Activated CD8-positive, alpha-beta memory T cell treated with anti-CD3 and anti-CD28 coated beads, Interleukin-2, amount 50 U/mL, for 24 hours (primary cell): ENCODE measurements around the gene UBXN2A.

Source experiments
- DNase-seq: peaks from one replicate; pipeline ENCODE4 v3.0.0-alpha.2; 2020; ENCODE audit errors: extremely low read depth

Gene UBXN2A, protein sequence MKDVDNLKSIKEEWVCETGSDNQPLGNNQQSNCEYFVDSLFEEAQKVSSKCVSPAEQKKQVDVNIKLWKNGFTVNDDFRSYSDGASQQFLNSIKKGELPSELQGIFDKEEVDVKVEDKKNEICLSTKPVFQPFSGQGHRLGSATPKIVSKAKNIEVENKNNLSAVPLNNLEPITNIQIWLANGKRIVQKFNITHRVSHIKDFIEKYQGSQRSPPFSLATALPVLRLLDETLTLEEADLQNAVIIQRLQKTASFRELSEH

DNA sequence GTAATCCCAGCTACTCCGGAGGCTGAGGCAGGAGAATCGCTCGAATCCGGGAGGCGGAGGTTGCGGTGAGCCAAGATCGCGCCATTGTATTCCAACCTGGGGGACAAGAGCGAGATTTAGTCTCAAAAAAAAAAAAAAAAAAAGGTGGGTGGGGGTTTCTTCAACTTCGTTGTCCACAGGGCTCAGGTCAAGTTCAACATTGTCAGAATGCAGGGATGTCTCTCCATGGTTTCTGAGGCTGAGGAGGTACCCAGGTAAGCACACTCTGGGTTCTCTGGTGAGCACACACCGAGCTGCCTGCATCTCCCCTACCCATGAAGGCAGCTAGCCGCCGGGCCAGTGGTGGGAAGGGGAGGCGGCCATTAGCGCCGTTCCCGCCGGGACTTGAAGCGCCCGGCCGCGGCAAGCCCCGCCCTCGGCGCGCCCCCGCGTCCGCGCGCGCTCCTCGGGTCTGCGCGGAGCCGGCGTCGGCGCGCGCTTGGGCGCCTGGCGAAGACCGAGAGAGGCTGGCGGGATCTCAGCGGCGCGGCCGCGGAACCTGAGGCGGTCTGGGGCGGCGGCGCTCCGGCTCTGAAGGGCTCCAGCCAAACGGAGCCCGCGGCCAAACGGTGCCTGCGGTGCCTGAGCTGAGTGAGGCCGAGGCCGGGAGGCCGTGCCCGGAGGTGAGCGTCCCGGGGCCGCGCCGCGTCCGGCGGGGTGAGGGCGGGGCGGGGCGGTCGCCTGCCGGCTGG, at the start of gene UBXN2A:
Gene UBXN2A, plus strand, starts transcription at position 477 of the 731 bp plus-strand sequence. CDS start 17,852 bp downstream, outside the sequence.
- DNase-seq: no peak

DNA sequence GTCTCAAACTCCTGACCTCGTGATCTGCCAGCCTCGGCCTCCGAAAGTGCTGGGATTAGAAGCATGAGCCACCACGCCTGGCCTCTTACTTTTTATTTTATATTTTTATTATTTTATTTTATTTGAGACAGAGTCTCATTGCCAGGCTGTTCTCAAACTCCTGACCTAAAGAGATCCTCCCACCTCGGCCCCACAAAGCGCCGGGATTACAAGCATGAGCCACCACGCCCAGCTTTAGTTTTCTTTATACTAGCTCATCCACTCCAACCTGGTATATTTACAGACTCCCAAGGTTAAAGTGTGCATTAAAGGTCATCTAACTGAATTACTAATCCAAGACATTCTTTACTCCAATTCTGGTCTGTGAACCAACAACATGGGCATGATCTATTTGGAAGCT, 40.1 kb upstream of the UBXN2A start:
- DNase-seq: no peak

DNA sequence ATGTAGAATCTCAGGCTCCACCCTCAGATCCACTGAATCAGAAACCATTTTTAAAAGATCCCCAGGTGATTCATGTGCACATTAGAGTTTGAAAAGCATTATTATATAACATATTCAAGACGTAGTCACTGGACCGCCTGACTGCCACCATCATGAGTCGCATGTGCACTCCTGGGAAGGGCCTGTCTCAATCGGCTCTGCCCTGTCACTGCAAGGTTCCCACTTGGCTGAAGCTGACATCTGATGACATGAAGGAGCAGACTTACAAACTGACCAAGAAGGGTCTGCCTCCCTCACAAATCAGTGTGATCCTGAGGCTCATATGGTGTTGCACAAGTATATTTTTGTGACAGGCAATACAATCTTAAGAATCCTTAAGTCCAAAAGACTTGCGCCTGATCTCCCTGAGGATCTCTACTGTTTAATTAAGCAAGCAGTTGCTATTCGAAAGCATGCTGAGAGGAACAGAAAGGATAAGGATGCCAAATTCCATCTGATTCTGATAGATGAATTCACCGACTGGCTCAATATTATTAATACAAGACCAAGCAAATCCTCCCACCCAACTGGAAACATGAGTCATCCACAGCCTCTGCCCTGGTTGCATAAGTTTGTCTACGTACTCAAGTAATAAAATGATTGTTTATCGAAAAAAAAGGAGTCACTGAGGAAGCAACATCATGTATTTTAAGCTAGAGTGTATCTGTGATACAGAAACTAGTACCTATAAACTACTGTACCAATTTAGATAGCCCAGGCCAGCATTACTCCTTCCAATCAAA, 39.5 kb upstream of the UBXN2A start:
- DNase-seq: no peak

DNA sequence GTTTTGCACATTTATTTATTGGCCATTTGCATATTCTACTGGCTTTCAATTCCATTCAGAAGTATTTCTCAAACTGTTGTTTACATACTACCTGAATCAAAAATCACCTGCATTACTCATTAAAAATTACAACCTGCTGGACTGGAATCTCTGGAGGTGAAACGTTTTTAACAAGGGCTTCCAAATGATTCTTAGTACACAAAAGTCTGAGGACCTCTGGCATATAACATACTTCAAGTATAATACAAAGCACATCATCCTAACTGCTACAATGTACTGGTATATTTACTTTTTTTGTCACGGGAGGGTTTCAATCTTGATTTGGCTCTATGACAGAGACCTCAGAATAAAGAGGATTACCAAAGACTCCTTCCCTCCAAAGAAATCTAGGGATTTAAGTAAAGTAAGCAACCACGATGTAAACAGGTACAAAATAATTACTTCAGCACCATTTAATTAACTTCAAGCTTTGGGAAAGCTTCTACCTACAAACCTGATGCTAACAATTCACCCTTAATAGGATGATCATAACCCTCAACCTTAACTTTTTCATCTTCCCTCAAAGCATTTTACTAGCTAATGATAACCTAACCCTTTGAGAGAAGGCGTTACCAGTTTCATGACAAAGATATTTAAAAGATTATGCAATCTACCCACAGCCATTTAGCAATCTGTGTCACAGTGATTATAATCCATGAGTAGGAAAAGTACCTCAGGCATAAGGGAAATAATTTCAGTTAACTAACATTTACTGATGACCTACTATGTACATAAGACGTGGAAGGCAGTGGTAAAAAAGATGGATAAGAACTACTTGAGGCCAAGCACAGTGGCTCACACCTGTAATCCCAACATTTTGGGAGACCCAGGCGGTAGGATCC, 38.1 kb upstream of the UBXN2A start:
- DNase-seq: no peak

DNA sequence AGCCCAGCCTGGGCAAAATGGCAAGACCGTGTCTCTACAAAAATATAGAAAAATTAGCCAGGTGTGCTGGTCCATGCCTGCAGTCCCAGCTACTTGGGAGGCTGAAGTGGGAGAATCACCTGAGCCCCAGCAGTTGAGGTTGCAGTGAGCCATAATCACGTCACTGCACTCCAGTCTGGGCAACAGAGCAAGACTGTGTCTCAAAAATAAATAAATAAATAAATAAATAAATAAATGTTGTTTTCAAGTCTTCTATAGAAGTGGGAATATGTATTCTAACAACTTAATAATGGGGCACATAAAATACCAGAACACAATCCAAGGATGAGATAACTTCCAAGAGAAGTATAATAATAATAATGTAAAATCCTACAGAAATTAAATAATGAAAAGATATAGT, 37.2 kb upstream of the UBXN2A start:
- DNase-seq: no peak

DNA sequence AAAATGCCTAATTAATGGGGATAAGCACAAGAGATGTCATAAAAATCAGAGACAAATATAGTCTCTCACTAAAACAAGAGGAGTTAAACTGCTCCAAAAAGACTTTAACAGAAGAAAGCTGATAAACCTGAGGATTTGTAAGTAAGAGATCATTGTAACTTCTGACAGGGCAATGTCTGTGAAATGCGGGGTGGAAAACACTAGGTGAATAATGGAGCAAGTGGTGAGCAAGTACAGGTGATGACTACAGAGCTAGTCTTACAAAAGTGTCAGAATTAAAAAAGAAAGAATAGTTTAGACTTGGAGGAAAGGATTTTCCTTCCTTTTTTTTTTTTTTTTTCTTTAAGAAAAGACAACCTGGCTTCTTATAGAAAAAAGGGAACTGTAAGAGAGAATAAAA, 36.0 kb upstream of the UBXN2A start:
- DNase-seq: no peak

DNA sequence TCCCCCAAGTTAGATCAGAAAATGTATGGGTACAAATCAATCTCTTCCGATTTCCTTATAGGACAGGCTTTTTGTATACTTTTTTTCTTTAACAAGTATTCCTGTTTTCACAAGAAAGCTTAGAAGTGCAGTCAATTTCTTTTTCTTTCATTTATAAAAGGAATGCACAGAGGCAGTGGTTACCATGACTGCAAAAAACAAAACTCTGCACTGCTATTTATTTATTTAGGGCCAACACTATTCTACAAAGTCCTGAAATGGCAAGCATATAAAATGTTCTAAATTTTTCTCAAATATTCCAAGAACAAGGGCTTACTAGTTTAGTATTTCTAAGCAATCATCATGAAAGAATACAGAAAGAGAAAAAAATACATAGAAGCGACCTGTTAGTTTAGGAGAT, 35.6 kb upstream of the UBXN2A start:
- DNase-seq: no peak

DNA sequence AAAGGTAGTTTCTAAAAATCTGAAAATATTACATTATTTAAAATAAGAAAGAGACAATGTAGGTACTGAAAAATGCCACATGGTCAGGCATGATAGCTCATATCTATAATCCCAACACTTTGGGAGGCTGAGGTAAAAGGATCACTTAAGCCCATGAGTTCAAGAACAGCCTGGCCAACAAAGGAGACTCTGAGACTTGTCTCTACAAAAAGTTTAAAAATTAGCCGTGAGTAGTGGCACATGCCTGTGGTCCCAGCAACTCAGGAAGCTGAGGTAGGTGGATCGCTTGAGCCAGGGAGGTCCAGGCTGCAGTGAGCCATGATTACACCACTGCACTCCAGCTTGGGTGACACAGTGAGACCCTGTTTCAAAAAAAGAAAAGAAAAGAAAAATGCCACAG, 35.1 kb upstream of the UBXN2A start:
- no peak for DNase-seq

DNA sequence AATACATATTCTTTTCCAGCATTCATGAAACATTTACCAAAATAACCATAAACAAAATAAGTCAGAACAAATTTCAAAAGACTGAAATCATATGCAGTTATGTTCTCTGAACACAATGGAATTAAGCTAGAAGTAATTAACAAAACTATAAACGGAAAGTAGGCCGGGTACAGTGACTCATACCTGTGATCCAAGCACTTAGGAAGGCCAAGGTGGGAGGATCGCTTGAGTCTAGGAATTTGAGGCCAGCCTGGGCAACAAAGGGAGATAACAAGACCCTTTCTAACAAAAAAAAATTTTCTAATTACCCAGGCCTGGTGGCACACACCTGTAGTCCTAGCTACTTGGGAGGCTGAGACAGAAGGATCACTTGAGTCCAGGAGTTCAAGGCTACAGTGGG, 28.2 kb upstream of the UBXN2A start:
- no peak for DNase-seq

DNA sequence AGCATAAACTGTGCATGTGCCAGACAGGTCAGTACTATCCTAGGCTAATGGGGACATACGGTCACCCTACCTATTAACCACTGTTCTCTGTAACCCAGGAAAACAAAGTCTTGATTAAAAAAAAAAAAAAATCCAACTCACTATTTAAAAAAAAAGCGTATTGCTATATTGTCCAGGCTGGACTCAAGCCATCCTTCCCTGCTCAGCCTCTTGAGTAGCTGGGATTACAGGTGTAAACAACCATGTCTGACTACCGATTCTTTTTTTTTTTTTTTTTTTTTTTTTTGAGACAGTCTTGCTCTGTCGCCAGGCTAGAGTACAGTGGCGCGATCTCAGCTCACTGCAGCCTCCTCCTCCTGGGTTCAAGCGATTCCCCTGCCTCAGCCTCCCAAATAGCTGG, 24.9 kb upstream of the UBXN2A start:
- no peak for DNase-seq

DNA sequence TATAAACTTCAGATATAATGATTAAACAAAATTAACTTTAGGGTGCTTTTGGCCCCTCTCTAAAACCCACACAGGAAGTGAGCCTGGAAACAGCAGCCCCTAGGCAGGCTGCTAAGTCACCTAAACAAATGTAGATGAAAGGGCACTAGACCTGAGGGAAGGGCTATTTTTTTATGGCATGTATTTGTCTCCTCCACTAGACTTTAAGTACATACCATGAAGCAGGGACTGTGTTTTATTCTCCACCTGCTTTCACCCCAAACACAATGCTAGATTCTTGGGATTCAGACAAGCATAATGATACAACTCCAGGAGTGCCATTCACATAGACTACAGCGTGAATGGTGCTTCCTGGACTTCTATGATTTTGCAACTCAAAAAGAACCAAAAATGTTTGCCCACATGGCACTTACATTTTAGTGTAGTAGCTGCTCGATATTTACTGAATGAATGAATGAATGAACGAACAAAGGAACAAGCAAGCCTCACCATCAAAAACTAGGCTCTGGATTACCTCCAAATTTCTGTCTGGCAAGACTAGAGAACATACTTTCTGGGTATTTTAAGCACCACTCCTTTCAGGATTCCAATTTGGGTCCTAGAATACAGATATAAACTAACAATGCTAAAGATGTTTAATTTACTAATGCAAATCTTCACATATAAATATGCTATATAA, 23.4 kb upstream of the UBXN2A start:
- no peak for DNase-seq

DNA sequence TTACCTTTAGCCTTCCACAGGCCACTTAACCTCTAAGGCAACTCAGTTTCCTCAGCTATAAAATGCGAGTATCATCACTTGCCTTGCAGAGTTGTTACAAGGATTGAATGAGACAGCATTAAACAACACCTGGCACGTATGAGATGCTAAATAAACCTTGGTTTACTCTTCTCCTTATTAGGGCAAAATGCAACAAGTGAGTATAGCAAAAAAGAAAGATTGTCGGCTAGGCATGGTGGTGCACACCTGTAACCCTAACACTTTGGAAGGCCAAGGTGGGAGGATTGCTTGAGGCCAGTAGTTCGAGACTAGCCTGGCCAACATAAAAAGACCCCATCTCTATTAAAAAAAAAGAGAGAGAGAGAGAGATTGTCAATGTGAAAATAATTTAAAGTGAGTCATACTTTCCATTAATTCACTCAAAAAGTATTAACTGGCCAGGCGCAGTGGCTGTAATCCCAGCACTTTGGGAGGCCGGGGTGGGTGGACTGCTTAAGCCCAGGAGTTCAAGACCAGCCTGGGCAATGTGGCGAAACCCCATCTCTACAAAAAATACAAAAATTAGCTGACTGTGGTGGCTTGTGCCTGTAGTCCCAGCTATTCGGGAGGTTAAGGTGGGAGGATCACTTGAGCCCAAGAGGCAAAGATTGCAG, 21.3 kb upstream of the UBXN2A start:
- no peak for DNase-seq

DNA sequence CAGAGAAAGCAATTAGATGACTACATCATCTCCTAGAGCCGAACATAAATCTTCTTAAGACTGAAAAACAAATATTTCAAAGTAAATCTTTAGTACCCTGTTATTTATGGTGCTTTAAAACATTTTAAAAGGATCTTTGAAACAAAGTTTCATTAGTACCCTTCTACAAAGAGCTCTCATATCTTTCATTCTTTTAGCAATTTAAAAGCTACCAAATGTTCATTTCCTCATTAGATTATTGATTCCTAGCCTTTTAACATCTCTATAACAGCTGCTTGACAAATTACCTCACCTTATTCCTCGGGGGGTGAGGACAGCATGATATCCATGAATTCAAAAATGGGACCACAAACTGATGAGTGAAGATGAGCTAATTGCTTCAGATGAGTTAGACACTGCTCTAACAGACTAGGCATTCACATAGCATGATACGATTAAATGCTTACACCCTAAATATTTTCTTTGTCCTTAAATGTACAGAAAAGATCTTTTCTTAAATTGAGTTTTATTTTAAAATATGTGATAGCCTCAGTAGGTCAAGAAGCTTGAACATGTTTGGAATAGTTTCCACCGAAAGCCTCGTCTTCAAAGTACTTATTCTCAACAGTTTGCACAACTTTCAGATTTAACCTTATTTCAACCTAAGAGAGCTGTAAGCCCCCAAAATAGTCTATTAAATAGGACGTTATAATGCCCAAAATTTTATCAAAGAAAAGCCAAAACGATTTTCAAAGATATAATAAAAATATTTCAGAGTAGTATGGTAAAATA, 15.5 kb upstream of the UBXN2A start:
- DNase-seq: no peak

DNA sequence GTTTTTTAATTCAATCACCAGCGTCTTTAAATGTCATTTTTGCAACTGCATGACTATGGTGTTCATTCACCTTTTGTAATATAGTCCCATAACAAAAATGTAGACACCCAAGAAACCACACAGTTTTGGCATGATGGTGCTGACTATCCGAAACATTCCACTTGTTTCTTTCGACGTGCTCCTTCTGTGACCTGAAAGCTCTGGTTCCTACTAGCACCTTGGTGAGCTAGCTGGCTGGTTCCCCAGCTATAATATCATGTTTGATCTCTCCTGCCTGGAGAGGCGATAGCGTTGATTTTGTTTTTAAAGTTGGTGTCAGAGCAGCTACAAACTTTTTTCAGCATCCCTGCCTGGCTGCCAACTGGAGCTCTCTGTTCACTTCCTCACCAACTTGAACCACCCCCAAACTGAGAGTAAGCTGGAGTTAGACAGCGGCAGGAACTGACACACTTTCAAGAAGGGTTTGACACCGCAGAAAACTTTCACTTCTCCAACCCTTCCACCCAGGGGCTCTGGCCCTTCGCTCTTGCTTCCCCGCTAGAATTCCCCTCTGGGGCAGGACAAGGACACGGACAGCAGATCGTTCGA, 14.5 kb upstream of the UBXN2A start:
- no peak for DNase-seq

DNA sequence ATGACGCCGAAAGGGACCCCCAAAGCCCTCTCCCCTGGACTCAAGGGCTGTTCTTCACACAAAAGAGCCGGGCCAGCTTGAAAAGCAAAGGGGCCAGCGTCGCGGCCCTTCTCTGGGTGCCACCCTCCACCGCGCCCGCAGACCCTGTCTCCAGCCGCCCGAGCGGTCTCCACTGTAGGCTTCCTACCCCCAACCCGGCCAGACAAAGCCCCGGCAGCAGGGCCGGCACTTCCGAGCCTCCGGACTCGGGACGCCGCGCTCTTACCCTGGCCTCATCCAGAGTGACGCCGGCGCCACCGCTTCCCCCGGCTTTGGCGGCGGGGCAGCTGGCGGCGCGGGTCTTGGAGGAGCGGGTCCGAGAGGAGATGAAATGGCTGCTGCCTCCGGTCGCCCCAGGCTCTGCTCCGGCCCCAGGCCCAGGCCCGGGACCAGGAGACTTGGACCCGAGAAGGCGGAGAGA, 13.9 kb upstream of the UBXN2A start:
- DNase-seq: no peak

DNA sequence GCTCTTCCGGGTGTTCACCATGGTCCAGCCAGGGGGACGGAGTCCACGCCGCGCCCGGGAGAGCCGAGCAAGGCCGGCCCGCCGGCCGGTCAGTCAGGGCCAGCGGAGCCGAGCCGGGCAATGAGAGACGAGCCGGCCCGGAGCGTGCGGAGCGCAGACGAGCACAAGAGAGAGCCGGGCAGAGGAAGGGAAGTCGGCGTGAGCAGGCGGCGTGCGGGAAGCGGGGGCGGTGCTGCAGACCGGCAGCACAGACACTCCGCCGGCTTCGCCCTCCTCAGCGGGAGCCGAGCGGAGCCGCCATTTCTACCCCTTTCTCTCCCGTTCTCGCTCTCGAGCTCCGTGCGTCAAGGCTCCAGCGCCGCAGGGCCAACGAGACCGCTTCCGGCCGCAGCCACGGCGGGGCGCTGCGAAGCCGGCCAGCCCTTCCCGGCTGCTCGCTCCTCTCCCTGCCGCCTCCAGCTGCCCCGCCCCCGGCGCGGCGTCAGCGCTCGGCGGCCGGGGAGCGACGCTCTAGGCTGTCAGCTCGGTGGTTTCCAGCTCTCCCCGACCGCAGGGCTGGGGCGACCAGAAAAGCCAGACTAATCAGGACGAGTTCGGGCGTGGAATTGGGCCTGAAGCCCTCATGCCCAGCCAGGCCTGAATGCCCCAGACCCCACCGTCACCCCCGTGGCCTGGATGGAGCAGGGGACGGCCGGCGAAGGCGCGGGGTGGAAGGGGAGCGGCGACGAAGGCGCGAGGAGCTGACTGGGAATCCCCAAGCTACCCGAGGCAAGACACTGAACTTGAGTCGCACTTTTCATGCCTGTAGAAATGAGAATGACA, 13.3 kb upstream of the UBXN2A start, which contains the start of gene ATAD2B:
Gene ATAD2B, minus strand, starts transcription at position 374 of the 822 bp plus-strand sequence. Its CDS starts 353 bp downstream, at position 21.
- DNase-seq: peak; percentile 75

DNA sequence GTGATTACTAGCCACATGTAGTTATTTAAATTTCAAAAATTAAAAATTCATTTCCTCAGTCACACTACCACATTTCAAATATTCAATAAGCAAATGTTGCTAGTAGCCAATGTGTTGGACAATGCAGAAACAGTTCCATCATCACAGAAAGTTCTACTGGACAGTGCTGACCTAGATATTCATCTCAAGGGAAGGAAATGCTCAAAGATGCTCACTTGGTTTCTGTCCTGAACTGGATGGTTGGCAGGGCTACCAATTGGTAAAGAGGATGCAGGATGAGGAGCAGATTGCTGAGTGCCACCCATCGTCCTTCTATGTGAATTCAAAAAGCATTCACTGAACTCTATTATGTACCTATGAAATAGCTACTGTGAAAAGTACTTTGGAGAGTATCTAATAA, 6.0 kb upstream of the UBXN2A start:
- DNase-seq: no peak
